Prostate gland (tissue), 2 donors: ENCODE data around the gene FARP2.

ENCODE experiments used
- POLR2A ChIP-seq: fragments of 450-650 bp; IDR thresholded peaks from one replicate; pipeline ENCODE4 v1.6.1; 2016; ENCODE audit warnings: antibody characterized with exemption, mild to moderate bottlenecking
- POLR2AphosphoS5 ChIP-seq: sonication (generic); formaldehyde crosslinking; IDR thresholded peaks from one replicate; pipeline ENCODE4 v1.6.1; 2017; ENCODE audit warnings: antibody characterized with exemption
- TF ChIP-seq, protein P1 (sequence below), 4 experiments: fragments of 200-600 bp in 2 of 4; fragments of 450-650 bp in 2 of 4; sonication (generic) in 2 of 4; IDR thresholded peaks; 1 replicate in 3 of 4; 2 replicates in 1 of 4; pipeline ENCODE4 v1.5.1; 2016 to 2019; ENCODE audit warnings: antibody characterized with exemption in 4 of 4, mild to moderate bottlenecking in 2 of 4, moderate library complexity in 2 of 4

DNA sequence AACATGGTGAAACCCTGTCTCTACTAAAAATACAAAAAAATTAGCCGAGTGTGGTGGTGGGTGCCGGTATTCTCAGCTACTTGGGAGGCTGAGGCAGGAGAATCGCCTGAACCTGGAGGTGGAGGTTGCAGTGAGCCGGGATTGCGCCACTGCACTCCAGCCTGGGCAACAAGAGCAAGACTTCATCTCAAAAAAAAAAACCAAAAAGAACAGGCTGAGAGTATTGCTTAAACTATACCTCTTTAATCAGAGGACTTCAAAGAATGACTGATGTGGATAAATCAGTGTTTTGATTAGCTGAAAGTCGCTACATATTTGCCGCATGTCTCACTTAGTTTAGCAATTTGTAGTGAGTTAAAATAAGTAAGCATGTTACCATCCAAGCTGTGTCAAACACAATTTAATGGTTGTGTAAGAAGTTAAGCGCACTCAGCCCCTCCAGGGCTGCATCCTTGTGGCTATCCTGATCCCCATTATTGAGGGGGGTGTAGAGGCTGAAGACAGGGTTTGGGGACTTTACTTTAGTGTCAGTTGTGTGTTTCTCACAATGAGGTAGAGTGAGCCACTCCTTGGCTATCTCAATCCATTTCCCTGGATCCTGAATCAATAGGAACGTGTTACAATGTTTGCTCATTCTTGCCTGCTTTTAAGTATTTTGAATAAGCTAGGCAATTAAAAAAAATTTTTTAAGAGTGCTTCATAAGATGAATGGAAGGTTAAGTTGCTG lies 11.0 kb upstream of the FARP2 start:
- TF ChIP-seq, protein P1, sequence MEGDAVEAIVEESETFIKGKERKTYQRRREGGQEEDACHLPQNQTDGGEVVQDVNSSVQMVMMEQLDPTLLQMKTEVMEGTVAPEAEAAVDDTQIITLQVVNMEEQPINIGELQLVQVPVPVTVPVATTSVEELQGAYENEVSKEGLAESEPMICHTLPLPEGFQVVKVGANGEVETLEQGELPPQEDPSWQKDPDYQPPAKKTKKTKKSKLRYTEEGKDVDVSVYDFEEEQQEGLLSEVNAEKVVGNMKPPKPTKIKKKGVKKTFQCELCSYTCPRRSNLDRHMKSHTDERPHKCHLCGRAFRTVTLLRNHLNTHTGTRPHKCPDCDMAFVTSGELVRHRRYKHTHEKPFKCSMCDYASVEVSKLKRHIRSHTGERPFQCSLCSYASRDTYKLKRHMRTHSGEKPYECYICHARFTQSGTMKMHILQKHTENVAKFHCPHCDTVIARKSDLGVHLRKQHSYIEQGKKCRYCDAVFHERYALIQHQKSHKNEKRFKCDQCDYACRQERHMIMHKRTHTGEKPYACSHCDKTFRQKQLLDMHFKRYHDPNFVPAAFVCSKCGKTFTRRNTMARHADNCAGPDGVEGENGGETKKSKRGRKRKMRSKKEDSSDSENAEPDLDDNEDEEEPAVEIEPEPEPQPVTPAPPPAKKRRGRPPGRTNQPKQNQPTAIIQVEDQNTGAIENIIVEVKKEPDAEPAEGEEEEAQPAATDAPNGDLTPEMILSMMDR (IDR thresholded peaks at IDR 0.05): no peak
- TF ChIP-seq POLR2AphosphoS5: no peak
- TF ChIP-seq POLR2A: no peak
